Prostate gland (tissue), 2 donors: ENCODE measurements around the gene LDLRAD4. TPM values are rescaled to one million over a fixed set of nuclear protein-coding genes. Genes with fewer than 3 reads are reported as not detected.
A peak's percentile ranks its signal among the peaks of the same experiment; 100 is the strongest.

Experiments
- DNase-seq: peaks from one replicate; pipeline ENCODE4 v3.0.0-alpha.2; 2019; ENCODE audit warnings: low spot score
- H3K27ac ChIP-seq, 2 donors: fragments of 200-600 bp; sonication (generic); 2 replicates each; pipeline ENCODE4 v1.5.1; 2017 to 2019
- H3K27me3 ChIP-seq: fragments of 200-600 bp; sonication (generic); replicated peaks from 2 replicates; pipeline ENCODE4 v1.5.1; 2019; ENCODE audit not compliant: insufficient read depth
- H3K36me3 ChIP-seq, 2 donors: fragments of 200-600 bp; sonication (generic); 1 replicate in 1 of 2; 2 replicates in 1 of 2; pipeline versions ENCODE4 v1.5.1 to v1.8.1; 2017 to 2019
- H3K4me1 ChIP-seq: fragments of 200-600 bp; sonication (generic); replicated peaks from 2 replicates; pipeline ENCODE4 v1.5.1; 2019
- H3K4me3 ChIP-seq, 2 donors: fragments of 200-600 bp; sonication (generic); 2 replicates each; pipeline ENCODE4 v1.5.1; 2017 to 2019
- H3K9me3 ChIP-seq: fragments of 200-600 bp; sonication (generic); 2 replicates; pipeline ENCODE4 v1.5.1; 2017
- POLR2A ChIP-seq: fragments of 450-650 bp; IDR thresholded peaks from one replicate; pipeline ENCODE4 v1.6.1; 2016; ENCODE audit warnings: antibody characterized with exemption, mild to moderate bottlenecking
- POLR2AphosphoS5 ChIP-seq: sonication (generic); formaldehyde crosslinking; IDR thresholded peaks from one replicate; pipeline ENCODE4 v1.6.1; 2017; ENCODE audit warnings: antibody characterized with exemption
- WGBS: methylation state at CpG from one replicate; pipeline ENCODE4 v1.1.5; 2018; 5-methylcytosine and 5-hydroxymethylcytosine counted together
- intact Hi-C: fragments of 100-400 bp; cut with DNase I; formaldehyde crosslinking; loops from one replicate; pipeline ENCODE4 v1.14.2; 2022
- total RNA-seq, 2 donors: library from RNA; depleted of rRNA; stranded (reverse); fragments of >200 nt; gene quantifications; one replicate each; pipeline ENCODE4 v1.1.0, GENCODE V29; 2016
- TF ChIP-seq, protein P1 (sequence below), 4 experiments: fragments of 200-600 bp in 2 of 4; fragments of 450-650 bp in 2 of 4; sonication (generic) in 2 of 4; IDR thresholded peaks; 1 replicate in 3 of 4; 2 replicates in 1 of 4; pipeline ENCODE4 v1.5.1; 2016 to 2019; ENCODE audit warnings: antibody characterized with exemption in 4 of 4, mild to moderate bottlenecking in 2 of 4, moderate library complexity in 2 of 4

LDLRAD4 gene
- total RNA-seq, 2 donors from 2014 or later: 59.9 to 107 TPM

- intact Hi-C loops: loop anchor here (5.0 kb wide), 1 partner anchor 67 kb away; no protein-coding TSS in a partner anchor
- TF ChIP-seq POLR2AphosphoS5 (no peak), POLR2A (no peak)
- TF ChIP-seq, protein P1, sequence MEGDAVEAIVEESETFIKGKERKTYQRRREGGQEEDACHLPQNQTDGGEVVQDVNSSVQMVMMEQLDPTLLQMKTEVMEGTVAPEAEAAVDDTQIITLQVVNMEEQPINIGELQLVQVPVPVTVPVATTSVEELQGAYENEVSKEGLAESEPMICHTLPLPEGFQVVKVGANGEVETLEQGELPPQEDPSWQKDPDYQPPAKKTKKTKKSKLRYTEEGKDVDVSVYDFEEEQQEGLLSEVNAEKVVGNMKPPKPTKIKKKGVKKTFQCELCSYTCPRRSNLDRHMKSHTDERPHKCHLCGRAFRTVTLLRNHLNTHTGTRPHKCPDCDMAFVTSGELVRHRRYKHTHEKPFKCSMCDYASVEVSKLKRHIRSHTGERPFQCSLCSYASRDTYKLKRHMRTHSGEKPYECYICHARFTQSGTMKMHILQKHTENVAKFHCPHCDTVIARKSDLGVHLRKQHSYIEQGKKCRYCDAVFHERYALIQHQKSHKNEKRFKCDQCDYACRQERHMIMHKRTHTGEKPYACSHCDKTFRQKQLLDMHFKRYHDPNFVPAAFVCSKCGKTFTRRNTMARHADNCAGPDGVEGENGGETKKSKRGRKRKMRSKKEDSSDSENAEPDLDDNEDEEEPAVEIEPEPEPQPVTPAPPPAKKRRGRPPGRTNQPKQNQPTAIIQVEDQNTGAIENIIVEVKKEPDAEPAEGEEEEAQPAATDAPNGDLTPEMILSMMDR (IDR thresholded peaks at IDR 0.05): no peak
- Histone ChIP-seq H3K4me3 (no peak overlapping the region), H3K27me3 (no peaks in the 10 kb centered on the region), H3K9me3 (no peaks in the 10 kb centered on the region), H3K4me1 (no peaks in the 10 kb centered on the region), H3K27ac (no peak overlapping the region), H3K36me3 (no peaks in the 10 kb centered on the region)
- no peak for DNase-seq
- WGBS: 95% methylated on average over 5 of the region's 5 CpGs
These were observed 341.7 kb downstream of the LDLRAD4 start for GRCh38 chr18:13560306-13560705.

- no peak overlapping the region for H3K4me3 ChIP-seq
- H3K27me3 ChIP-seq: no peaks in the 10 kb centered on the region
- no peaks in the 10 kb centered on the region for H3K4me1 ChIP-seq
- WGBS: 52% methylated on average over 11 of the region's 11 CpGs
- intact Hi-C loops: loop anchor here (5.0 kb wide), 1 partner anchor 65 kb away; no protein-coding TSS in a partner anchor
- no peaks in the 10 kb centered on the region for H3K9me3 ChIP-seq
- no peak for DNase-seq
- no peaks in the 10 kb centered on the region for H3K36me3 ChIP-seq
- H3K27ac ChIP-seq: no peak overlapping the region
- TF ChIP-seq POLR2A (no peak), POLR2AphosphoS5 (no peak)
- TF ChIP-seq, protein P1 (IDR thresholded peaks at IDR 0.05): no peak
These were observed 344.0 kb downstream of the LDLRAD4 start for GRCh38 chr18:13562494-13563029.

DNA sequence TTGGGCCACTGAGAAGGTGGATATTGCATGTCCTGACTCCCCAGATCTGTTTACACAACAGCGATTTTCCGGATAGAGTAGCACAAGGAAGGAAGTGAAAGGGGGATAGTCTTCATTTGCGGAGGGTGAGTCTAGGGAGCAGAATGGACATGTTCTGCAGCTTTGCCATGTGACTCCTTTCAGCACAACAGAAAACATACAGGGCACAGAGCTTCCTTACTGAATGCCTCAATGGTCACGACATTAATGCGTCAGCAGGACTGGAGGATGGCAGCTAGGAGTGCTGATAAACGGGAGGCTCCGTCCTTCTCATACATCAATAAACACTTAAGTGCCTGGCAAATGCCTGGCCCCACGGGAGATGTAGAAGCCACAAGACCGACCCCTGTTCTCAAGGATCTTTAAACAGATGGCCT lies 344.8 kb downstream of the LDLRAD4 start:
- no peaks in the 10 kb centered on the region for H3K36me3 ChIP-seq
- TF ChIP-seq POLR2AphosphoS5 (peak; percentile 10), POLR2A (no peak)
- TF ChIP-seq, protein P1 (IDR thresholded peaks at IDR 0.05): no peak
- no peak overlapping the region for H3K4me3 ChIP-seq
- intact Hi-C loops: loop anchor here (5.0 kb wide), 1 partner anchor 64 kb away; no protein-coding TSS in a partner anchor
- no peaks in the 10 kb centered on the region for H3K27me3 ChIP-seq
- no peaks in the 10 kb centered on the region for H3K9me3 ChIP-seq
- WGBS: 59% methylated on average over 9 of the region's 9 CpGs
- no peaks in the 10 kb centered on the region for H3K4me1 ChIP-seq
- no peak overlapping the region for H3K27ac ChIP-seq
- no peak for DNase-seq

DNA sequence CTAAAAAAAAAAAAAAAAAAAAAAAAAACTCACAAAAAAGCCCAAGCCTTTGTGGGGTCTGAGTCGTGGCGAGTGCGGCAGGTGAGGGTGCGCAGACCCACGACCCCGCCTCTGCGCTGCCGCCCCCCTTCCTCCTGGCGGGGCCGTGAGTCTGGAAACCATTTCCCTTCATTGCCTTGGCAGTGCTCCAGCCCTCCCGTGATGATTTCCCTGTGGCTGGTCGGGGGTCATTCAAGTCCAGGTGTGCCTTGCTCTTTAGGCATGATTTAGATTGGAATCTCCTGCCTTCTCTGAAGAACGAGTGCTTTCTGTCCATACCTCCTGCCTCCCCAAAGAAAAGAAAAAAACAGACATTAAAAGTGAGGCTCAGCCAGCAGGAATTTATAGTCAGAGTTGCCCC lies 346.0 kb downstream of the LDLRAD4 start:
- intact Hi-C loops: loop anchor here (5.0 kb wide), 1 partner anchor 63 kb away; no protein-coding TSS in a partner anchor
- Histone ChIP-seq H3K27ac (no peak overlapping the region), H3K27me3 (no peaks in the 10 kb centered on the region), H3K9me3 (no peaks in the 10 kb centered on the region), H3K4me3 (no peak overlapping the region), H3K4me1 (no peaks in the 10 kb centered on the region), H3K36me3 (no peaks in the 10 kb centered on the region)
- no peak for DNase-seq
- TF ChIP-seq, protein P1 (IDR thresholded peaks at IDR 0.05): no peak
- TF ChIP-seq POLR2AphosphoS5 (no peak), POLR2A (no peak)
- 57% methylated on average over 13 of the region's 13 CpGs for WGBS

DNA sequence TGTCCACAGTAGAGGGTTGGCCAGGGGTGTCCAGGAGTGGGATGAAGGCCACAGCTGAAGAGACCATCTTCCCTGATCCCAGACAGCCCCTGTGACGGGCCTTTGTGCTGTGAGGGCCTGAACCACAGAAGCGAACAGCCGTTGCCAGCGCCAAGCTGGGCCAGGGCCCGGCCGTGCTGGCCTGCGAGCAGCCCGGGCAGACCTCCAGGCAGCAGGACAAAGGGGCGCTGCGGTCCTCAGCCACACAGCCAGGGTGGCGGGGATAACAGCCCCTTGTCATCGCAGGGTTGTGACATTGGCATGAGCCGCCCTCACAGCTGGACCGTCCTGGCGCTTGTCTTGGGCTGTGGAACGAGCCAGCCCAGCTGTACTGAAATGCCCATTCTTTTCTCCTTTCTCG lies 346.7 kb downstream of the LDLRAD4 start:
- no peaks in the 10 kb centered on the region for H3K36me3 ChIP-seq
- H3K9me3 ChIP-seq: no peaks in the 10 kb centered on the region
- TF ChIP-seq POLR2A (no peak), POLR2AphosphoS5 (no peak)
- TF ChIP-seq, protein P1 (IDR thresholded peaks at IDR 0.05): no peak
- no peak overlapping the region for H3K27ac ChIP-seq
- no peak for DNase-seq
- WGBS: 89% methylated on average over 16 of the region's 17 CpGs
- H3K4me3 ChIP-seq: no peak overlapping the region
- intact Hi-C loops: no loop called here
- H3K4me1 ChIP-seq: no peaks in the 10 kb centered on the region
- H3K27me3 ChIP-seq: no peaks in the 10 kb centered on the region
